GM18511 (cell line): Measurements from ENCODE around the gene ARL5A.
"Not testable (repeated sequence)": the region's sequence is repeated elsewhere in the genome, so short reads cannot be mapped to it uniquely, and the experiment has no call there.

Source experiments
- ATAC-seq: cut with Tn5 transposase; IDR thresholded peaks from one replicate; pipeline ENCODE4 v1.9.1; 2021; ENCODE audit warnings: mild to moderate bottlenecking, moderate library complexity; ENCODE audit not compliant: unreplicated experiment

ARL5A gene

DNA sequence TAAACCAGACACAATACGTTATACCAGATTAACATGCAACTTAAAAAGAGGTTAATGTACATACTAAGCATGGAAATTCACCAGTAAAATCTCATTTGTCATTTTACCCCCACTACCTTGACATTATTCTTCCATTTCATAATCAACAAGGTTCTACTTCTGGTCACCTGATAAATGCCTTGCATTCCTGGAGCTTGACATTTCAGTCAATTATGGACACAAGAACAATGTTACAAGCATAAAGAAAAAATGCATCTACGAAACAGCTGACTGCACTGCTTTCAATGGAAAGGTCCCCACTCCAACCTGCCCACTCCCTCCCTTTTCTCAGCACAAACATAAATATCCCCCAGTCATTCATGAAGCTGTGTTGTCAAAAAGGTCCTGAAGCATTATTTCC is 31.4 kb downstream of the ARL5A start:
- ATAC-seq = no peak

GRCh38 chr2:151795646-151796240 is 32.5 kb downstream of the ARL5A start:
- no peak for ATAC-seq

GRCh38 chr2:151794422-151794821 is 33.8 kb downstream of the ARL5A start:
- ATAC-seq = not testable (repeated sequence)

GRCh38 chr2:151793123-151793522 is 35.1 kb downstream of the ARL5A start:
- no peak for ATAC-seq

DNA sequence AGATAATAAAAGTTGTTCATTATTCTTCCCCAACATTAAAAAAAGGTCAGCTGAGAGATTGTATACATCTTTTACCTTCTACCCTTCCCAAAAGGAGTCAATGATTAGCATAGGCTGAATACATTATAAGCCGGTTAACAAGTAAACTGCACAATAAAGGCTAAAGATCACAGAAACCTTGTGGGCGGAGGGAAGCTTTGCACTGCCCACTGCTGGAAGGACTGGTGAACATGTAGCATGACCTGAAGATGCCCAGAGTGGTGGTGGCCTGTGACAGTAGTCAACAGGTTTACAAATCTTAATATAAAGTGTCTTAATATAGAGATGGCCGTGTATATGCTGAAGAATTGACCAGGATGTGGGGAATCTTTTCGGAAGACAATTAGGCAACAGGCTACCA is 35.6 kb downstream of the ARL5A start:
- no peak for ATAC-seq

- ATAC-seq = no peak
Observed at GRCh38 chr2:151791545-151791944, 36.7 kb downstream of the ARL5A start.

DNA sequence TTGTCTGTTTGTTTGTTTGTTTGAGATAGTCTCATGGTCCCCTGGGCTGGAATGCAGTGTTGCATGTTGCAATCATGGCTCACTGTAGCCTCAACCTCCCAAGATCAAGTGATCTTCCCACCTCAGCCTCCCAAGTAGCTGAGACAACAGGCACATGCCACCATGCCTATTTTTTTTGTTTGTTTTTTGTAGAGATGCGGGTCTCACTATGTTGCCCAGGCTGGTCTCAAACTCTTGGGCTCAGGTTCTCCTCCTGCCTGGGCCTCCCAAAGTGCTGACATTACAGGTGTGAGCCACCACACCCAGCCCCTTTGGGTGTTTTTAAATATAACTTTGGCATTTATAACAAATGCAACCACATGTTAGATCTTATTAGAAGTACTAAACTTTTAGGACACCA is 37.5 kb downstream of the ARL5A start:
- ATAC-seq = no peak

- ATAC-seq = no peak
Observed at GRCh38 chr2:151789055-151789834, 39.0 kb downstream of the ARL5A start.

- ATAC-seq = no peak
Observed at GRCh38 chr2:151786483-151786882, 41.7 kb downstream of the ARL5A start.

DNA sequence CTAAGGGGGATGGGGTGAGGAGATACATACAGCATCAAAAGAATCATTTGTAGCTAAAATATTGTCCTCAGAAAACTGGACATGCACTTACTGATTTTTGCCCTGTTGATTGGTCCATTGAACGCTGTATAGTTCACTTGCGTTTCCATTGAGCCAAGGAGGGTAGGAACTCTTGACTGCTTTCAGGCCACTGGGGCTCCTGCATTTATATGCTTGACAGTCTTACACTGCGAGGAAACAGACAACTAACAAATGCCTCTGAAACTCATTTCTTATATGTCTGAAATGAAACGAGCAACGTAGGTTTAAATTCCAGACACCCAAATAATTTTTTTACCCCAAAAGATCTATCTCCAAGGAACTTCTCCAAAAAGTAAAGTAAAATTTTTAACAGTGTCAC is 42.1 kb downstream of the ARL5A start:
- ATAC-seq = no peak

GRCh38 chr2:151783133-151783520 is 45.1 kb downstream of the ARL5A start:
- ATAC-seq = no peak

- ATAC-seq = no peak
Observed at GRCh38 chr2:151782378-151783132, 45.7 kb downstream of the ARL5A start.

GRCh38 chr2:151781642-151782041 is 46.6 kb downstream of the ARL5A start:
- no peak for ATAC-seq

- no peak for ATAC-seq
Observed at GRCh38 chr2:151780938-151781337, 47.3 kb downstream of the ARL5A start.

DNA sequence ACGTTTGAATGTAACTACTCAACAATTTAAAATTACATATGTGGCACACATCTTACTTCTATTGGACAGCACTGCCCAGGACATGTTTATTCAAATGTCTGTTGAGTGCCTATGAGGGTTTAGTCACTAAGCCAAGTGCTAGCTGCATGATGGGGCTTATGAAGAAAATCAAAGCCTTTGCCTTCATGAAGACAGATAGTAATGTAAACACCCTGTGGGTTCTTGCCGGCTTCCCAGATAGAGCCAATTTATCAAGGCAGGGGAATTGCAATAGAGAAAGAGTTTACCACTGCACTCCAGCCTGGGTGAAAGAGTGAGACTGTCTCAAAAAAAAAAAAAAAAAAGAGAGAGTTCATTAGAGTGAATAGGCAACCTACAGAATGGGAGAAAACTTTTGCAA is 50.3 kb downstream of the ARL5A start:
- no peak for ATAC-seq

GRCh38 chr2:151777487-151777886 is 50.7 kb downstream of the ARL5A start:
- no peak for ATAC-seq

DNA sequence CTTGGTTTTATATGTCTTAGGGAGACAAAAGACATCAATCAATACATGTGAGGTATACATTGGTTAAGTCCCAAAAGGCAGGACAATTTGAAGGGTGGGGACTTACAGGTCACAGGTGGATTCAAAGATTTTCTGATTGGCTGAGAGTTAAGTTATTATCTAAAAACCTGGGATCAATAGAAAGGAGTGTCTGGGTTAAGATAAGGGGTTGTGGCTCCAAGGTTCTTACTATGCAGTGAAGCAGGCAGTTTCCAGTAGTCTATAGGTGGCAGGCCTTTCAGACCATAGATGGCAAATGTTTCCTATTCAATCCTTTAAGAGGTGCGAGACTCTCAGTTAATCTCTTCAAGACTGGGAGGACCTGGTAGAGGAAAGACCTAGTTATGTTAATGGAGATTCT is 51.9 kb downstream of the ARL5A start:
- no peak for ATAC-seq

GRCh38 chr2:151775057-151775740 is 53.0 kb downstream of the ARL5A start:
- ATAC-seq = no peak

DNA sequence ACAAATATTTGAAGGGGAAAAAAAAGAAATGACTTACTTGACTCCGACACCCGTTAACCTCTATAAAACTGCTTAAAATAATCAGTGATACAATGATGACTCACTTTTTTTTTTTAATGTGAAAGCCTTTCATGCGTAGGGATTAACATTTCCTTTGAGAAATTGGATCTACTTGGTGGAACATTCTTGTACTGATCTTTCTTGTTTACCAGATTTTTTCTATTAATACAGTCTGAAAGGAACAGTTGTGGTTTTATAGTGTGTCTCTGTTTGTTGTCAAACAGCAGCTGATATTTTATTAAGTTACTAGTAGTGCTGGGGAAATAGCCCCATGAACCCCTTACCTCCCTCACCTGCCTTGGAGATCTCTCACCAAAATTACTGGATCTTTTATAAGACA is 53.7 kb downstream of the ARL5A start:
- no peak for ATAC-seq

DNA sequence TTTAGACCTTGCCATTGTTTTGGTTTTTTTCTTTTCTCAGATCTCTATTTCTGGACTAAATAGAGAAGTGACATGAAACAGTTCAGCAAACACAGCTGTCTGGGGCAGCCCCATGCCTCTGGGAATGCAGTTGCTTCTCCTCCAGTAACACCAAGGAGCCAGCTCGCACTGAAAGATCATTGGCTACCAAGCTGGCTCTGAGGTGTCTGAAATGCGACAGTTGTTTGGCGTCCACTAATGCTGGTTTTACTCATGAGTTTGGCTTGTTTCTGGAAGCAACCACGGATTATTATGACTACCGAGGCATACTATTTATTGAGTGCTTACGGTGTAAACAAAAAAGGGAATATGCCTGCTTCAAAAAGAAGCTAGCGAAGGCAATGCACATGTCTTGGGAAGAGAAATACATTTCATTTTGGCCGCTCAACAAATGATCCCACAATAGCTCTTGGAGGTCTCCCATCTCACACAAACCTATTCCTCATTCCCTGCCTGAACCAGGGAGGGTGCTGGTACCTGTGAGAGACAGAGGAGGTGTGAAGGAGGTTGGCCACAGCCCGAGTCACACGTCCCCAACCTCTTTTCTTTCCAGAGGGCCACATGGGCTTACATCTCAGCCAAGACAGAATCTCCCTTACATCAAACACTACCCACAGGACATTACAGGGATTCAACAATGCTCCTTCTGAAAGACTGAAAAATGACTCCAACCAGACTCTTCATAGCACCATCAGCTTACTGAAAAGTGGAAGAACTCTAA is 56.4 kb downstream of the ARL5A start:
- peak; percentile 95 for ATAC-seq

DNA sequence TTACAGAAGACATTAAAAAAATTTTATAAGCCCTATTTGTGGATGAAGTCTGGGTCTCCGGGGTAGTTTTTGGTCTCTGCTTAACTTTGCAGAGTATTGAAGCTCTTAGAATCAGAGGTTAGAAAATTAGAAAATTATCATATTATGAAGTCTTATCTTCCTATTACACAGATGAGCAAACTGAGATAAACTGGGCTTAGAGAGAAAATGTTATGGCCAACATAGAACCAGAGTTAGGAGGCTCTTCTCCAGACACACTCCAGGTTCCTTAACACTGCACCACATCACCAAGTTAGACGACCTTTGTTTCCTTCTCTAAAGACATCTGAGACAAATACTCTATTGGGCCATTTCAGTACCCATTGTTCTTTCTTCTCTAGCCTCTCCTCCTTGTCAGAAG is 57.2 kb downstream of the ARL5A start:
- peak; percentile 32 for ATAC-seq
